Measurements from ENCODE around the gene UBE3C.
"Not testable (repeated sequence)": the region's sequence is repeated elsewhere in the genome, so short reads cannot be mapped to it uniquely, and the experiment has no call there.

UBE3C gene

GRCh38 chr7:157103641-157104040 lies 35.1 kb upstream of the UBE3C start:
- H4K91ac ChIP-seq (ENCODE audit: low read length); H3K27ac ChIP-seq (ENCODE audit: low read length, poor library complexity, severe bottlenecking); H3K79me1 ChIP-seq (replicated peaks; ENCODE audit: low read length, poor library complexity, severe bottlenecking); H2BK5ac ChIP-seq (ENCODE audit: low read depth, low read length, poor library complexity, severe bottlenecking); H3K23ac ChIP-seq (ENCODE audit: low read length in 2 of 2); H2AK5ac ChIP-seq (ENCODE audit: low read length, severe bottlenecking); H3K4me3 ChIP-seq (ENCODE audit: insufficient read depth in 1 of 2, low read depth in 1 of 2, low read length in 2 of 2); H3K4ac ChIP-seq (ENCODE audit: low read depth in 1 of 2, low read length in 2 of 2); H2BK120ac ChIP-seq (ENCODE audit: low read depth, low read length); H2BK12ac ChIP-seq (ENCODE audit: low read length in 2 of 2); H3K9ac ChIP-seq (ENCODE audit: low read length); H4K8ac ChIP-seq (ENCODE audit: low read length); H2AFZ ChIP-seq (ENCODE audit: low read depth, low read length); H2BK15ac ChIP-seq (ENCODE audit: low read depth, poor library complexity, severe bottlenecking); H3K4me2 ChIP-seq (ENCODE audit: low read length, poor library complexity, severe bottlenecking); H3K14ac ChIP-seq (ENCODE audit: low read length in 2 of 2); DNase-seq; H3K4me1 ChIP-seq (ENCODE audit: control insufficient read depth, insufficient read depth, low read depth, low read length); H3K18ac ChIP-seq (ENCODE audit: low read depth in 1 of 2, low read length in 2 of 2); H3K27me3 ChIP-seq (ENCODE audit: control insufficient read depth in 1 of 2, insufficient read depth in 1 of 2, low read length in 2 of 2); H3K36me3 ChIP-seq (ENCODE audit: control insufficient read depth in 1 of 2, insufficient read depth in 2 of 2, low read depth in 1 of 2, low read length in 2 of 2): not testable (repeated sequence)
- H3K9me3 ChIP-seq (ENCODE audit: control insufficient read depth, low read length): peaks cover 11% of the 10 kb centered on the region
- WGBS: no CpG with 5 or more reads among the region's 2 CpGs

DNA sequence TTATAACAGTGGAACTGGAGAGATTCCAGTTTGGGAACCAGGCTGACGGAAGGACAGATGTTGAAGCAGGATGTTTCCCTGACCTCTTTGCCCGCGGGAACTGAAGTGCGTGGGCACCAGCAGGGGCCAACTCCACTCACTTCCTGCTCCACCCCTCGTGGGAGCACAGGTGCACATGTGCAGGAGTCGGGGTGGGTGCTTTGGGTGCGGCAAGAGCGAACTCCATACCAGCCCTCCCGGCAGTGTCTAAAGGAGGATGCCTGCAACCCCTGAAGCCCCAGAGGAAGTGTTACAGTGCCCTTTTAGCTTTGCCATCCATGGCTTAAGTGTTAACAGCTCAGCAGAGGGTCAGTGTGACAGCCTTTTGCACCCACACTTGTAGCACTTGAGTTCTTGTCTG lies 27.4 kb upstream of the UBE3C start:
- H3K4me2 ChIP-seq (ENCODE audit: low read length, poor library complexity, severe bottlenecking): no peak overlapping the region
- H3K4me1 ChIP-seq (ENCODE audit: control insufficient read depth, insufficient read depth, low read depth, low read length): no peaks in the 10 kb centered on the region
- H2BK12ac ChIP-seq (ENCODE audit: low read length in 2 of 2): no peak overlapping the region
- no peak overlapping the region for H3K18ac ChIP-seq (ENCODE audit: low read depth in 1 of 2, low read length in 2 of 2)
- no peak overlapping the region for H3K4me3 ChIP-seq (ENCODE audit: insufficient read depth in 1 of 2, low read depth in 1 of 2, low read length in 2 of 2)
- no peak overlapping the region for H4K91ac ChIP-seq (ENCODE audit: low read length)
- no peaks in the 10 kb centered on the region for H3K79me1 ChIP-seq (replicated peaks; ENCODE audit: low read length, poor library complexity, severe bottlenecking)
- whole genome bisulfite sequencing: 92% methylated on average over 9 of the region's 9 CpGs
- peaks cover 21% of the 10 kb centered on the region for H3K9me3 ChIP-seq (ENCODE audit: control insufficient read depth, low read length)
- H4K8ac ChIP-seq (ENCODE audit: low read length): no peak overlapping the region
- H2AFZ ChIP-seq (ENCODE audit: low read depth, low read length): no peak overlapping the region
- no peak overlapping the region for H3K4ac ChIP-seq (ENCODE audit: low read depth in 1 of 2, low read length in 2 of 2)
- H2BK15ac ChIP-seq (ENCODE audit: low read depth, poor library complexity, severe bottlenecking): no peak overlapping the region
- H3K14ac ChIP-seq (ENCODE audit: low read length in 2 of 2): no peak overlapping the region
- H2BK5ac ChIP-seq (ENCODE audit: low read depth, low read length, poor library complexity, severe bottlenecking): no peak overlapping the region
- no peak overlapping the region for H2AK5ac ChIP-seq (ENCODE audit: low read length, severe bottlenecking)
- H3K23ac ChIP-seq (ENCODE audit: low read length in 2 of 2): no peak overlapping the region
- H2BK120ac ChIP-seq (ENCODE audit: low read depth, low read length): no peak overlapping the region
- H3K27ac ChIP-seq (ENCODE audit: low read length, poor library complexity, severe bottlenecking): no peak overlapping the region
- H3K9ac ChIP-seq (ENCODE audit: low read length): no peak overlapping the region
- H3K36me3 ChIP-seq (ENCODE audit: control insufficient read depth in 1 of 2, insufficient read depth in 2 of 2, low read depth in 1 of 2, low read length in 2 of 2): no peaks in the 10 kb centered on the region
- H3K27me3 ChIP-seq (ENCODE audit: control insufficient read depth in 1 of 2, insufficient read depth in 1 of 2, low read length in 2 of 2): peaks cover 0 to 8% of the 10 kb centered on the region in 2 experiments
- DNase-seq: no peak

- Histone ChIP-seq H2AFZ (ENCODE audit: low read depth, low read length) (no peak overlapping the region), H4K8ac (ENCODE audit: low read length) (no peak overlapping the region), H2BK15ac (ENCODE audit: low read depth, poor library complexity, severe bottlenecking) (no peak overlapping the region), H2BK12ac (ENCODE audit: low read length in 2 of 2) (no peak overlapping the region), H3K79me1 (replicated peaks; ENCODE audit: low read length, poor library complexity, severe bottlenecking) (no peaks in the 10 kb centered on the region), H3K23ac (ENCODE audit: low read length in 2 of 2) (no peak overlapping the region), H3K4ac (ENCODE audit: low read depth in 1 of 2, low read length in 2 of 2) (no peak overlapping the region), H3K4me3 (ENCODE audit: insufficient read depth in 1 of 2, low read depth in 1 of 2, low read length in 2 of 2) (no peak overlapping the region), H3K4me2 (ENCODE audit: low read length, poor library complexity, severe bottlenecking) (no peak overlapping the region), H3K9ac (ENCODE audit: low read length) (no peak overlapping the region), H2BK120ac (ENCODE audit: low read depth, low read length) (no peak overlapping the region), H3K18ac (ENCODE audit: low read depth in 1 of 2, low read length in 2 of 2) (no peak overlapping the region), H3K27me3 (ENCODE audit: control insufficient read depth in 1 of 2, insufficient read depth in 1 of 2, low read length in 2 of 2) (peaks cover 0 to 8% of the 10 kb centered on the region in 2 experiments), H3K9me3 (ENCODE audit: control insufficient read depth, low read length) (peaks cover 16% of the 10 kb centered on the region), H2AK5ac (ENCODE audit: low read length, severe bottlenecking) (no peak overlapping the region), H3K4me1 (ENCODE audit: control insufficient read depth, insufficient read depth, low read depth, low read length) (no peaks in the 10 kb centered on the region), H4K91ac (ENCODE audit: low read length) (no peak overlapping the region), H2BK5ac (ENCODE audit: low read depth, low read length, poor library complexity, severe bottlenecking) (no peak overlapping the region), H3K36me3 (ENCODE audit: control insufficient read depth in 1 of 2, insufficient read depth in 2 of 2, low read depth in 1 of 2, low read length in 2 of 2) (no peaks in the 10 kb centered on the region), H3K14ac (ENCODE audit: low read length in 2 of 2) (no peak overlapping the region), H3K27ac (ENCODE audit: low read length, poor library complexity, severe bottlenecking) (no peak overlapping the region)
- DNase-seq: no peak
- 81% methylated on average over 7 of the region's 8 CpGs for WGBS
Observed at GRCh38 chr7:157112706-157113105, 26.0 kb upstream of the UBE3C start.

DNA sequence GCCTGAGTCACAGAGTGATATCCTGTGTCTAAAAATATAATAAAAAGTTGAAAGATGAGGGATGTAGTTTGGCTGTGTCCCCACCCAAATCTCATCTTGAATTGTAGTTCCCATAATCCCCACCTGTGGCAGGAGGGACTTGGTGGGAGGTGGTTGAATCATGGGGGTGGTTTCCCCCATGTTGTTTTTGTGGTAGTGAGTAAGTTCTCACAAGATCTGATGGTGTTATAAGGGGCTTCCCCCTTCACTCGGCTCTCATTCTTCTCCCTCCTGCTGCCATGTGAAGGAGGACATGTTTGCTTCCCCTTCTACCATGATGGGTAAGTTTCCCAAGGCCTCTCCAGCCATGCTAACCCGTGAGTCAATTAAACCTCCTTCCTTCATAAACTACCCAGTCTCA lies 25.1 kb upstream of the UBE3C start:
- H3K9me3 ChIP-seq (ENCODE audit: control insufficient read depth, low read length): peaks cover 14% of the 10 kb centered on the region
- no peak overlapping the region for H3K23ac ChIP-seq (ENCODE audit: low read length in 2 of 2)
- H3K4me1 ChIP-seq (ENCODE audit: control insufficient read depth, insufficient read depth, low read depth, low read length): no peaks in the 10 kb centered on the region
- H2BK12ac ChIP-seq (ENCODE audit: low read length in 2 of 2): no peak overlapping the region
- no peak overlapping the region for H4K91ac ChIP-seq (ENCODE audit: low read length)
- DNase-seq: no peak
- no peak overlapping the region for H3K4me2 ChIP-seq (ENCODE audit: low read length, poor library complexity, severe bottlenecking)
- H3K27ac ChIP-seq (ENCODE audit: low read length, poor library complexity, severe bottlenecking): no peak overlapping the region
- H3K4me3 ChIP-seq (ENCODE audit: insufficient read depth in 1 of 2, low read depth in 1 of 2, low read length in 2 of 2): no peak overlapping the region
- no peak overlapping the region for H4K8ac ChIP-seq (ENCODE audit: low read length)
- no peaks in the 10 kb centered on the region for H3K36me3 ChIP-seq (ENCODE audit: control insufficient read depth in 1 of 2, insufficient read depth in 2 of 2, low read depth in 1 of 2, low read length in 2 of 2)
- no peaks in the 10 kb centered on the region for H3K79me1 ChIP-seq (replicated peaks; ENCODE audit: low read length, poor library complexity, severe bottlenecking)
- H2AK5ac ChIP-seq (ENCODE audit: low read length, severe bottlenecking): no peak overlapping the region
- no peak overlapping the region for H3K9ac ChIP-seq (ENCODE audit: low read length)
- H2BK120ac ChIP-seq (ENCODE audit: low read depth, low read length): no peak overlapping the region
- no peak overlapping the region for H2BK5ac ChIP-seq (ENCODE audit: low read depth, low read length, poor library complexity, severe bottlenecking)
- peaks cover 0 to 8% of the 10 kb centered on the region in 2 experiments for H3K27me3 ChIP-seq (ENCODE audit: control insufficient read depth in 1 of 2, insufficient read depth in 1 of 2, low read length in 2 of 2)
- H3K18ac ChIP-seq (ENCODE audit: low read depth in 1 of 2, low read length in 2 of 2): no peak overlapping the region
- H2AFZ ChIP-seq (ENCODE audit: low read depth, low read length): no peak overlapping the region
- WGBS: 45% methylated on average over 1 of the region's 2 CpGs
- H2BK15ac ChIP-seq (ENCODE audit: low read depth, poor library complexity, severe bottlenecking): no peak overlapping the region
- H3K14ac ChIP-seq (ENCODE audit: low read length in 2 of 2): no peak overlapping the region
- H3K4ac ChIP-seq (ENCODE audit: low read depth in 1 of 2, low read length in 2 of 2): no peak overlapping the region

All from mesenchymal stem cell (in vitro differentiated cells and primary cell).